Activated CD4-positive, alpha-beta T cell treated with anti-CD3 and anti-CD28 coated beads, Interleukin-2, amount 50 U/mL, for 24 hours (primary cell): ENCODE results near the gene CCR5.
"Not testable (repeated sequence)": the region's sequence is repeated elsewhere in the genome, so short reads cannot be mapped to it uniquely, and the experiment has no call there.

Experiments used
- DNase-seq, 2 donors: peaks; one replicate each; pipeline ENCODE4 v3.0.0-alpha.2; 2020; ENCODE audit warnings: low read depth in 1 of 2, low spot score in 1 of 2

CCR5 gene

GRCh38 chr3:46383211-46383950 lies 12.6 kb downstream of the CCR5 start:
- no peak for DNase-seq

GRCh38 chr3:46383951-46384330 lies 13.2 kb downstream of the CCR5 start:
- DNase-seq = no peak

DNA sequence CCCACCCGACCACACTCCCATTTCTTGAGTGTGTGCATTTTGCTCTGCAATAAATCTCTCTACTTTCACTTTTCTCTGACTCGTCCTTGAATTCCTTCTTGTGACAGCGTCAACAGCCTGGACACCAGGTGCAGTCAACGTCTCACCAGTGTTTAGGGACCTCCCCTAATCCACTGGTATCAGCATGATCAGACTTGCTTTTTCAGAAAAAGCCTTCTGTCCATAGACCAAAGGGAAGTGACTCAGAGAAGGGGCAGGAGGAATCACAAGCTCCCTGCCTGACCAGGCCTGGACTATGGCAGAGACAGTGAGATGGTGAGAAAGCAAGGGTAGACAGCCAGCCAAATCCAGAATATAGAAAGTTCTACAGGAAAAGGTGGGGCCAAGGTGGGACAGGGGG lies 15.5 kb downstream of the CCR5 start:
- no peak for DNase-seq

- DNase-seq = not testable (repeated sequence)
Observed at GRCh38 chr3:46388847-46389246, 18.1 kb downstream of the CCR5 start.

- no peak for DNase-seq
Observed at GRCh38 chr3:46389306-46389705, 18.6 kb downstream of the CCR5 start.

- not testable (repeated sequence) for DNase-seq
Observed at GRCh38 chr3:46391526-46391925, 20.8 kb downstream of the CCR5 start.

DNA sequence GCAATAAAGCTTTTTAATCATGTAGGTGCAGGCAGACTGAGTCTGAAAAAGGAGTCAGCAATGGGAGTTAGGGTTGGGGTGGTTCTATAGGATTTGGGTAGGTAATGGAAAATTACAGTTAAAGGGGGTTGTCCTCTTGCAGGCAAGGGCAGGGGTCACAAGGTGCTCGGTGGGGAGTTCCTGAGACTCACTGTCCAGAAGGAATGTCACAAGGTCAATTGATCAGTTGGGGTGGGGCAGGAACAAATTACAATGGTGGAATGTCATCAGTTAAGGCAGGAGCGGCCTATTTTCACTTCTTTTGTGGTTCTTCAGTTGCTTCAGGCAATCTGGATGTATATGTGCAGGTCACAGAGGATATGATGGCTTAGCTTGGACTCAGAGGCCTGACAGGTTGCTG lies 22.3 kb downstream of the CCR5 start:
- no peak for DNase-seq

DNA sequence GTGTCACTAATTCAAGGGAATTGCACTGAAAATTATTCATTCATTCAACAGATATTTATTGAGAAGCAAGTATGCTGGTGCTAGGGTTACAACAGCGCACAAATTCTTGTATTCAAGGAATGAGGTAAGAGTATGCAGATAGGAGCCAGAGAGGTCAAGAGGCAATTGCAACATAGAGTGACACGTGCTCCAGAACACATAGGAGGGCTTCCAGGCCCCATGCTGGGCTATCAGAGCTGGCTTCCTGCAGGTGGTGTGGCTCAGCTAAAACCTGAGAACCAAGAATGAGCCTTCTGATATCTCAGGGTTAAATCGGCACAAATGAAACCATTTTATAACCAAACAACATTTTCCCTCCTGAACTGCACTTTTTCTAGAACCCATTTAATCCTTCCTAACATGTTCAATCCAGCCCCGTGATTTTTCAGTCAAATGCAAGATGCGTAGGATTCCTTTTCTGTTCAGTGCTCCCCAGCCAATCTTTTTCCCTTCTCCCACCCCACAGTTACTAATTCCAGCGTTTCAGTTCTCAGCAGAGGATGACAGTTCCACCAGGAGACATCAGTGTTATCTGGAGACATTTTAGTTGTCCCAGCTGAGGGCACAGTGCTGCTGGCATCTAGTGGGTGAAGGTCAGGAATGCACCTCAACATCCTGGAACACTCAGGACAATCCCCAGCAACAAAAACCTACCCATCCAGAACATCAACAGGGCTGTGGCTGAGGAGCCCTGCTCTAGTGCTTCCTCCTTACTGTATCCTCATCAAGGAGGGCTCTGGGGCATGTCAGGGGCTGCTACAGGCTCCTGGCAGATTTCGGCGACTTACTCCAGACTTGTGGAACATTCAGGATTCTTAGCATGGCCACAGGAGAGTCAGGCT lies 23.0 kb downstream of the CCR5 start:
- no peak for DNase-seq

DNA sequence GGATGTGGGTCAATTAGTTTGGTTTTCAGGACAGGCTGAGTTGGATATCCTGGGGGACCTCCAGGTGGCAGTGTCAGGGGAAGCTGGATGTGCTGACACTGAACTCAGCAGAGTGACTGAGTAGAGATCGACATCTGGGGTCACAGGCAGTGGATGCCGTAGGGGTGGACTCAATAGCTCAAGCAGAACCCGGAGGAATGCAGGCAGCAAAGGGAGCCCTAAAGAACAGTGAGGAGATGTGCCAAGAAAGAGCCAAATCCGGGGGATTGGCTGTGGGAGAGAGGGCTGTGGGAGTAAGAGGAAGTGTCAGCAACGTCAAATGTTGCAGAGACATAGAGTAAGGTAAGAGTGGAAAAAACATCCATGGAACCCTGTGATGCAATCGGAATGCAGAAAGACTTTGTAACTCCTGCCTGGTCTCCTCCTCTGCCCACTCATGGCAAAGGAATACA lies 24.5 kb downstream of the CCR5 start:
- DNase-seq = no peak

- DNase-seq = no peak
Observed at GRCh38 chr3:46395766-46396530, 25.2 kb downstream of the CCR5 start.

- DNase-seq = no peak
Observed at GRCh38 chr3:46397111-46397510, 26.4 kb downstream of the CCR5 start.

GRCh38 chr3:46398186-46398955 lies 27.6 kb downstream of the CCR5 start:
- DNase-seq = no peak

- no peak for DNase-seq
Observed at GRCh38 chr3:46399098-46399497, 28.4 kb downstream of the CCR5 start.

DNA sequence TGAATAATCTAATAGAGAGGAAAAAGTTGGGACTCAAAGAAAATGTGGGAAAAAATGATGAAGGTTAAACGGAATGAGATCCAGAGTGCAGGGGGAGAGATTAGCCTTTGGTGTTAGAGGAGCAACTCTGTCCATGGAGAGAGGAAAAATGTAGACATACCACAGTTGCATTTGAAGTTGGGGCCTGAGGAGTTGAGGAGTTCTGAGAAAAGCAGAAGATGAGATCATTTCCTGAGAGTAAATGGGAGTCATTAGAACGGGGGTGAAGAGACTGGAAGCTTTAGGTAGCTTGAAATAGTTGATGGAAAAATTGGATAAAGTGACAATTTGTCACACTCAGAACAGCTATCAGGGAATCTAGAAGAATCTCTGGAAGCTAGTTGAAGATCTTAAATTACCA lies 28.8 kb downstream of the CCR5 start:
- no peak for DNase-seq

GRCh38 chr3:46400000-46400734 lies 29.4 kb downstream of the CCR5 start:
- no peak for DNase-seq

- no peak for DNase-seq
Observed at GRCh38 chr3:46400846-46401245, 30.1 kb downstream of the CCR5 start.

- no peak for DNase-seq
Observed at GRCh38 chr3:46401579-46401978, 30.8 kb downstream of the CCR5 start.

GRCh38 chr3:46402902-46403301 lies 32.2 kb downstream of the CCR5 start:
- not testable (repeated sequence) for DNase-seq

- DNase-seq = no peak
Observed at GRCh38 chr3:46405301-46406019, 34.7 kb downstream of the CCR5 start.

- no peak for DNase-seq
Observed at GRCh38 chr3:46406443-46406787, 35.7 kb downstream of the CCR5 start.
